ENCODE results near the gene STX3.

- TF ChIP-seq CTCF (IDR thresholded peaks at IDR 0.05), result no peak
- no peak for TF ChIP-seq EP300 (IDR thresholded peaks at IDR 0.05)
Measured at GRCh38 chr11:59814021-59814420, 58.8 kb downstream of the STX3 start.
